Neural progenitor cell (in vitro differentiated cells): ENCODE results near the gene OR52M1. TPM values are rescaled to one million over a fixed set of nuclear protein-coding genes. Genes with fewer than 3 reads are reported as not detected.
"Not testable (repeated sequence)": the region's sequence is repeated elsewhere in the genome, so short reads cannot be mapped to it uniquely, and the experiment has no call there.

Experiments used
- DNase-seq: peaks from one replicate; pipeline ENCODE4 v3.0.0-alpha.2; 2016; ENCODE audit warnings: low spot score
- H2AFZ ChIP-seq: fragments of 200-600 bp; sonication (generic); replicated peaks from 2 replicates; pipeline ENCODE4 v1.6.1; 2016; ENCODE audit warnings: antibody characterized with exemption
- H3F3A ChIP-seq: fragments of 200-600 bp; sonication (generic); 2 replicates; pipeline ENCODE4 v1.6.1; 2016; ENCODE audit warnings: antibody characterized with exemption, low read depth
- H3K27ac ChIP-seq: fragments of 200-600 bp; sonication (generic); 2 replicates; pipeline ENCODE4 v1.5.1; 2016; ENCODE audit warnings: mild to moderate bottlenecking
- H3K27me3 ChIP-seq: fragments of 200-600 bp; sonication (generic); 2 replicates; pipeline ENCODE4 v1.6.1; 2016; ENCODE audit warnings: mild to moderate bottlenecking, moderate library complexity
- H3K36me3 ChIP-seq: fragments of 200-600 bp; sonication (generic); 2 replicates; pipeline ENCODE4 v1.5.1; 2016
- H3K4me1 ChIP-seq: fragments of 200-600 bp; sonication (generic); 2 replicates; pipeline ENCODE4 v1.6.1; 2016; ENCODE audit warnings: mixed run types
- H3K4me2 ChIP-seq: fragments of 200-600 bp; sonication (generic); 2 replicates; pipeline ENCODE4 v1.6.1; 2016
- H3K4me3 ChIP-seq: fragments of 200-600 bp; sonication (generic); 2 replicates; pipeline ENCODE4 v1.5.1; 2016
- H3K79me2 ChIP-seq: fragments of 200-600 bp; sonication (generic); 2 replicates; pipeline ENCODE4 v1.6.1; 2016; ENCODE audit warnings: low read depth
- H3K9ac ChIP-seq: fragments of 200-600 bp; sonication (generic); 2 replicates; pipeline ENCODE4 v1.6.1; 2016
- H3K9me3 ChIP-seq: fragments of 200-600 bp; sonication (generic); 2 replicates; pipeline ENCODE4 v1.5.1; 2016; ENCODE audit warnings: low read depth
- H4K20me1 ChIP-seq: fragments of 200-600 bp; sonication (generic); 2 replicates; pipeline ENCODE4 v1.6.1; 2016; ENCODE audit warnings: low read depth
- H3K27ac Mint-ChIP-seq: 3 replicates; pipeline ENCODE4 v1.8.0; 2021; ENCODE audit warnings: mixed read lengths
- H3K27me3 Mint-ChIP-seq: 2 replicates; pipeline ENCODE4 v1.8.0; 2022; ENCODE audit warnings: low read depth, mild to moderate bottlenecking, inconsistent platforms, moderate library complexity, mixed read lengths; ENCODE audit not compliant: insufficient read depth
- H3K36me3 Mint-ChIP-seq: 3 replicates; pipeline ENCODE4 v1.8.0; 2021; ENCODE audit warnings: mixed read lengths
- H3K4me1 Mint-ChIP-seq: 3 replicates; pipeline ENCODE4 v1.8.0; 2021; ENCODE audit warnings: mixed read lengths
- H3K4me3 Mint-ChIP-seq: 3 replicates; pipeline ENCODE4 v1.8.0; 2021; ENCODE audit warnings: mild to moderate bottlenecking, moderate library complexity, mixed read lengths
- H3K9me3 Mint-ChIP-seq: 3 replicates; pipeline ENCODE4 v1.8.0; 2020; ENCODE audit warnings: mixed read lengths
- CTCF ChIP-seq: fragments of 200-600 bp; sonication (generic); IDR thresholded peaks from 2 replicates; pipeline ENCODE4 v1.5.1; 2017; ENCODE audit warnings: antibody characterized with exemption, mild to moderate bottlenecking
- EZH2 ChIP-seq: fragments of 200-600 bp; sonication (generic); IDR thresholded peaks from 2 replicates; pipeline ENCODE4 v1.6.1; 2017; ENCODE audit warnings: antibody characterized with exemption, mild to moderate bottlenecking, moderate library complexity
- EZH2phosphoT487 ChIP-seq: fragments of 200-600 bp; sonication (generic); IDR thresholded peaks from 2 replicates; pipeline ENCODE4 v1.6.1; 2017; ENCODE audit warnings: antibody characterized with exemption
- total RNA-seq: library from RNA; depleted of rRNA; stranded (reverse); fragments of >200 nt; gene quantifications from 2 replicates; pipeline ENCODE4 v1.2.3, GENCODE V29; 2015; ENCODE audit warnings: low replicate concordance

Gene OR52M1
- total RNA-seq, 1 donor from 2014 or later, result not detected

DNA sequence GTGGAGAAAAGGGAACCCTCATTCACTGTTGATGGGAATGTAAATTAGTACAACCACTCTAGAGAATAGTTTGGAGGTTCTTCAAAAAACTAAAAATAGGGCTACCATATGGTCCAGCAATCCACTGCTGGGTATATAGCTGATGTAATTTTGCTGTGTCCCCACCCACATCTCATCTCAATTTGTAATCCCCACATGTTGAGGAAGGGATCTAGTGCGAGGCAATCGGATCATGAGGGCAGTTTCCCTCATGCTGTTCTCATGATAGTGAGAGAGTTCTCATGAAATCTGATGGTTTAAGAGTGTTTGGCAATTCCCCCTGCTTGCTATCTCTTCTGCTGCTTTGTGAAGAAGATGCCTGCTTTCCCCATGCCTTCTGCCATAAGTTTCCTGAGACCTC, 17.1 kb upstream of the OR52M1 start:
- no peak for DNase-seq
- Histone ChIP-seq H3K27me3 (no peaks in the 10 kb centered on the region), H3K9me3 (no peaks in the 10 kb centered on the region), H3K36me3 (no peaks in the 10 kb centered on the region), H3K27ac (no peak overlapping the region), H3K79me2 (no peaks in the 10 kb centered on the region), H2AFZ (no peak overlapping the region), H3K9ac (no peak overlapping the region), H3K4me1 (no peaks in the 10 kb centered on the region), H4K20me1 (no peaks in the 10 kb centered on the region), H3K4me3 (no peak overlapping the region), H3K4me2 (no peak overlapping the region), H3F3A (no peaks in the 10 kb centered on the region)
- H3K27me3 Mint-ChIP-seq, result no peaks in the 10 kb centered on the region
- no peaks in the 10 kb centered on the region for H3K36me3 Mint-ChIP-seq
- TF ChIP-seq CTCF (no peak), EZH2 (no peak), EZH2phosphoT487 (no peak)
- no peak overlapping the region for H3K27ac Mint-ChIP-seq
- peaks cover 2% of the 10 kb centered on the region for H3K9me3 Mint-ChIP-seq
- no peaks in the 10 kb centered on the region for H3K4me1 Mint-ChIP-seq
- no peak overlapping the region for H3K4me3 Mint-ChIP-seq

GRCh38 chr11:4531686-4532085, 13.3 kb upstream of the OR52M1 start:
- not testable (repeated sequence) for H3K27ac Mint-ChIP-seq, H3K27me3 Mint-ChIP-seq, H3K36me3 Mint-ChIP-seq, H3K9me3 ChIP-seq, H3K9me3 Mint-ChIP-seq, H4K20me1 ChIP-seq, H3K4me1 ChIP-seq, H3F3A ChIP-seq, H3K9ac ChIP-seq, H3K4me3 Mint-ChIP-seq, H3K79me2 ChIP-seq, H3K4me2 ChIP-seq, H3K27me3 ChIP-seq, H3K4me1 Mint-ChIP-seq, H3K27ac ChIP-seq, H3K36me3 ChIP-seq, H2AFZ ChIP-seq, H3K4me3 ChIP-seq
- DNase-seq, result peak; percentile 29

GRCh38 chr11:4539603-4540219, 5.3 kb upstream of the OR52M1 start:
- H3K4me2 ChIP-seq, result no peak overlapping the region
- H3K9me3 ChIP-seq, result no peaks in the 10 kb centered on the region
- H3K9me3 Mint-ChIP-seq, result no peaks in the 10 kb centered on the region
- no peaks in the 10 kb centered on the region for H3K36me3 ChIP-seq
- H3K27ac ChIP-seq, result no peak overlapping the region
- H3K79me2 ChIP-seq, result no peaks in the 10 kb centered on the region
- no peaks in the 10 kb centered on the region for H3F3A ChIP-seq
- H3K4me3 ChIP-seq, result no peak overlapping the region
- H3K9ac ChIP-seq, result no peak overlapping the region
- peak; percentile 63 for DNase-seq
- no peaks in the 10 kb centered on the region for H3K27me3 Mint-ChIP-seq
- TF ChIP-seq EZH2phosphoT487 (no peak), CTCF (peak; percentile 86), EZH2 (no peak)
- no peaks in the 10 kb centered on the region for H3K36me3 Mint-ChIP-seq
- no peaks in the 10 kb centered on the region for H3K4me1 Mint-ChIP-seq
- H3K27ac Mint-ChIP-seq, result no peak overlapping the region
- no peak overlapping the region for H3K4me3 Mint-ChIP-seq
- H3K4me1 ChIP-seq, result no peaks in the 10 kb centered on the region
- H3K27me3 ChIP-seq, result no peaks in the 10 kb centered on the region
- H4K20me1 ChIP-seq, result no peaks in the 10 kb centered on the region
- H2AFZ ChIP-seq, result no peak overlapping the region

- Histone ChIP-seq H3F3A (no peaks in the 10 kb centered on the region), H3K4me1 (no peaks in the 10 kb centered on the region), H3K9ac (no peak overlapping the region), H3K4me2 (no peak overlapping the region), H3K79me2 (no peaks in the 10 kb centered on the region), H3K27ac (no peak overlapping the region), H3K4me3 (no peak overlapping the region), H3K27me3 (no peaks in the 10 kb centered on the region), H4K20me1 (no peaks in the 10 kb centered on the region), H3K36me3 (no peaks in the 10 kb centered on the region), H3K9me3 (no peaks in the 10 kb centered on the region), H2AFZ (no peak overlapping the region)
- H3K36me3 Mint-ChIP-seq, result no peaks in the 10 kb centered on the region
- TF ChIP-seq CTCF (no peak), EZH2phosphoT487 (no peak), EZH2 (no peak)
- H3K4me3 Mint-ChIP-seq, result no peak overlapping the region
- no peaks in the 10 kb centered on the region for H3K9me3 Mint-ChIP-seq
- no peak for DNase-seq
- H3K27ac Mint-ChIP-seq, result no peak overlapping the region
- no peaks in the 10 kb centered on the region for H3K27me3 Mint-ChIP-seq
- no peaks in the 10 kb centered on the region for H3K4me1 Mint-ChIP-seq
Measured at GRCh38 chr11:4541071-4541470, 3.9 kb upstream of the OR52M1 start.
